Fibroblast of villous mesenchyme (primary cell): ENCODE data around the gene LGALS13. TPM values are rescaled to one million over a fixed set of nuclear protein-coding genes. Genes with fewer than 3 reads are reported as not detected.
"Not testable (repeated sequence)": the region's sequence is repeated elsewhere in the genome, so short reads cannot be mapped to it uniquely, and the experiment has no call there.

Experiments used
- DNase-seq: peaks from one replicate; pipeline ENCODE4 v3.0.0-alpha.2; 2010; ENCODE audit warnings: low read depth
- H3K4me3 ChIP-seq: 2 replicates; pipeline ENCODE4 v1.5.1; 2011; ENCODE audit warnings: low read depth, mild to moderate bottlenecking, low read length
- CTCF ChIP-seq: IDR thresholded peaks from 2 replicates; pipeline ENCODE4 v1.5.1; 2012; ENCODE audit warnings: low read depth, mild to moderate bottlenecking, low read length; ENCODE audit not compliant: insufficient read depth
- total RNA-seq: library from RNA; depleted of rRNA; stranded (reverse); fragments of >200 nt; gene quantifications from 2 replicates; pipeline ENCODE4 v1.2.3, GENCODE V29; 2012

LGALS13 gene
- total RNA-seq, 1 donor: not detected

GRCh38 chr19:39607561-39607960 lies 5.2 kb downstream of the LGALS13 start:
- TF ChIP-seq CTCF: no peak
- DNase-seq: no peak
- no peak overlapping the region for H3K4me3 ChIP-seq

- no peak overlapping the region for H3K4me3 ChIP-seq
- no peak for DNase-seq
- no peak for TF ChIP-seq CTCF
Observed at GRCh38 chr19:39613597-39613996, 11.3 kb downstream of the LGALS13 start.

- no peak for DNase-seq
- TF ChIP-seq CTCF: no peak
- no peak overlapping the region for H3K4me3 ChIP-seq
Observed at GRCh38 chr19:39617745-39618144, 15.4 kb downstream of the LGALS13 start.

GRCh38 chr19:39623946-39624345 lies 21.6 kb downstream of the LGALS13 start:
- no peak overlapping the region for H3K4me3 ChIP-seq
- TF ChIP-seq CTCF: no peak
- DNase-seq: no peak

GRCh38 chr19:39627631-39628030 lies 25.3 kb downstream of the LGALS13 start:
- H3K4me3 ChIP-seq, DNase-seq: not testable (repeated sequence)

- no peak for TF ChIP-seq CTCF
- H3K4me3 ChIP-seq: no peak overlapping the region
- no peak for DNase-seq
Observed at GRCh38 chr19:39631178-39631577, 28.9 kb downstream of the LGALS13 start.

GRCh38 chr19:39631626-39632025 lies 29.3 kb downstream of the LGALS13 start:
- no peak overlapping the region for H3K4me3 ChIP-seq
- no peak for TF ChIP-seq CTCF
- no peak for DNase-seq

- no peak for TF ChIP-seq CTCF
- no peak overlapping the region for H3K4me3 ChIP-seq
- no peak for DNase-seq
Observed at GRCh38 chr19:39637891-39638290, 35.6 kb downstream of the LGALS13 start.
